ENCODE results near the gene MAB21L4. TPM values are rescaled to one million over a fixed set of nuclear protein-coding genes. Genes with fewer than 3 reads are reported as not detected.
A peak's percentile ranks its signal among the peaks of the same experiment; 100 is the strongest.

The MAB21L4 gene
- polyA plus RNA-seq, 3 donors from 2014 or later, result not detected

- Mint-ChIP-seq H3K27ac (no peak within 1 kb of the TSS), H3K36me3 (no peaks in the 10 kb centered on the region), H3K27me3 (ENCODE audit: low read depth in 3 of 3) (peaks cover 2 to 6% (median 5%) of the 10 kb centered on the region in 3 donors)
Observed at GRCh38 chr2:240868286-240869108, 27.5 kb downstream of the MAB21L4 start, which contains the start of gene AGXT. Gene AGXT (plus strand): TSS chr2:240868824. CDS start chr2:240868866, 42 bp downstream.

GRCh38 chr2:240865391-240865790 lies 30.6 kb downstream of the MAB21L4 start:
- H3K27me3 Mint-ChIP-seq (ENCODE audit: low read depth in 3 of 3), result peaks cover 2 to 6% (median 5%) of the 10 kb centered on the region in 3 donors
- peaks cover 0 to 13% of the 10 kb centered on the region in 2 donors for H3K4me1 Mint-ChIP-seq
- no peaks in the 10 kb centered on the region for H3K9me3 Mint-ChIP-seq
- DNase-seq, result no peak
- H3K36me3 Mint-ChIP-seq, result no peaks in the 10 kb centered on the region
- H3K27ac Mint-ChIP-seq, result no peak overlapping the region
- H3K4me3 Mint-ChIP-seq, result peak overlapping the region in 1 of 5 donors; percentile 19

More at GRCh38 chr2:240868286-240869108, 27.5 kb downstream of the MAB21L4 start, which contains the start of gene AGXT:
- H3K4me3 Mint-ChIP-seq, result no peak within 1 kb of the TSS
- no peaks in the 10 kb centered on the region for H3K9me3 Mint-ChIP-seq
- no peak for DNase-seq
- H3K4me1 Mint-ChIP-seq, result peaks cover 0 to 13% of the 10 kb centered on the region in 2 donors

DNA sequence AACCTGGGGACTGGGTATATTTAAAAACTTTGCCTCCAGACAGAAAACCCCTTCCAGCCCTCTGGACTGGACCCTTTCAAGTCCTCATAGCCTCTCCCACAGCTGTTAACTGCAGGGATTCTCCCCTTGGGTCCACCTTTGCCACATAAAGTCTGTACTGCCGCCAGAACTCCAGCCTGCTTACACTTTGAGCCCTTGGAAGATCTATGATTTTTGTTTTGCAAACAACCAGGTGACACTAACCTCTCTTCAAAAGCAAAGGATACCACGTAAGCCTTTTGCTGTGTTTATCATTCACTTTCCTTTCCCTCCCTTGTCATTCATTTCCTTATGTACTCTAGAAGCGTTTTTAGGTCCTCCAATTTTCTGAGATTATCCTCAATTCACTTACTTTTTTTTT lies 31.5 kb downstream of the MAB21L4 start:
- Mint-ChIP-seq H3K36me3 (no peaks in the 10 kb centered on the region), H3K4me1 (peaks cover 0 to 13% of the 10 kb centered on the region in 2 donors), H3K9me3 (no peaks in the 10 kb centered on the region), H3K27ac (no peak overlapping the region), H3K27me3 (ENCODE audit: low read depth in 3 of 3) (peaks cover 2 to 6% (median 5%) of the 10 kb centered on the region in 3 donors), H3K4me3 (no peak overlapping the region)
- DNase-seq, result no peak

- DNase-seq, result no peak
- no peaks in the 10 kb centered on the region for H3K36me3 Mint-ChIP-seq
- H3K27me3 Mint-ChIP-seq (ENCODE audit: low read depth in 3 of 3), result peaks cover 0 to 6% (median 5%) of the 10 kb centered on the region in 3 donors
- no peaks in the 10 kb centered on the region for H3K9me3 Mint-ChIP-seq
- H3K4me3 Mint-ChIP-seq, result no peak overlapping the region
- peaks cover 0 to 13% of the 10 kb centered on the region in 2 donors for H3K4me1 Mint-ChIP-seq
- no peak overlapping the region for H3K27ac Mint-ChIP-seq
Observed at GRCh38 chr2:240861547-240861946, 34.4 kb downstream of the MAB21L4 start.

DNA sequence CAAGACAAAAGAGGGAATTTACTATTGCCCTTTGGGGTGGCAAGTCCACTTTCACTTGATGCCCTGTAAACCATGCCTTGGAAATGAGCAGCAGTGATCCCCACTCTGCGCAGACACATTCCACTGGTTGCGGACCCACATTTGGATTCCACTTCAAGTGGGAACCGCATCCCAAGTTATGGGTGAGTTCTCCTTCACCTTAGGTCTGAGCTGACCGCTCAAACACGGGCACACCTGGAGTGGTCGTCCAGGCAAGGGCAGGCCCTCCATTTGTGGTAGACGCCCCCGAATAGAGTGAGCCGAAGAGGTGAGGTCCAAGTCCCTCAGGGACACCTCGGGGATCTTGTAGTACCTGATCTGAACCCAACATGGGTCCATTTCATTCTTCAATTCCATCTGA lies 37.1 kb downstream of the MAB21L4 start:
- DNase-seq, result no peak
- no peaks in the 10 kb centered on the region for H3K4me1 Mint-ChIP-seq
- H3K4me3 Mint-ChIP-seq, result no peak overlapping the region
- H3K9me3 Mint-ChIP-seq, result peaks cover 0 to 6% (median 1%) of the 10 kb centered on the region in 6 donors
- peaks cover 0 to 4% (median 0%) of the 10 kb centered on the region in 3 donors for H3K36me3 Mint-ChIP-seq
- H3K27me3 Mint-ChIP-seq (ENCODE audit: low read depth in 3 of 3), result peaks cover 0 to 2% (median 0%) of the 10 kb centered on the region in 3 donors
- no peak overlapping the region for H3K27ac Mint-ChIP-seq

- Mint-ChIP-seq H3K9me3 (peaks cover 0 to 6% (median 1%) of the 10 kb centered on the region in 6 donors), H3K4me3 (no peak overlapping the region), H3K4me1 (no peaks in the 10 kb centered on the region), H3K27me3 (ENCODE audit: low read depth in 3 of 3) (peaks cover 0 to 2% (median 0%) of the 10 kb centered on the region in 3 donors), H3K36me3 (peaks cover 0 to 4% (median 0%) of the 10 kb centered on the region in 3 donors), H3K27ac (no peak overlapping the region)
- no peak for DNase-seq
Observed at GRCh38 chr2:240858321-240858720, 37.6 kb downstream of the MAB21L4 start.

DNA sequence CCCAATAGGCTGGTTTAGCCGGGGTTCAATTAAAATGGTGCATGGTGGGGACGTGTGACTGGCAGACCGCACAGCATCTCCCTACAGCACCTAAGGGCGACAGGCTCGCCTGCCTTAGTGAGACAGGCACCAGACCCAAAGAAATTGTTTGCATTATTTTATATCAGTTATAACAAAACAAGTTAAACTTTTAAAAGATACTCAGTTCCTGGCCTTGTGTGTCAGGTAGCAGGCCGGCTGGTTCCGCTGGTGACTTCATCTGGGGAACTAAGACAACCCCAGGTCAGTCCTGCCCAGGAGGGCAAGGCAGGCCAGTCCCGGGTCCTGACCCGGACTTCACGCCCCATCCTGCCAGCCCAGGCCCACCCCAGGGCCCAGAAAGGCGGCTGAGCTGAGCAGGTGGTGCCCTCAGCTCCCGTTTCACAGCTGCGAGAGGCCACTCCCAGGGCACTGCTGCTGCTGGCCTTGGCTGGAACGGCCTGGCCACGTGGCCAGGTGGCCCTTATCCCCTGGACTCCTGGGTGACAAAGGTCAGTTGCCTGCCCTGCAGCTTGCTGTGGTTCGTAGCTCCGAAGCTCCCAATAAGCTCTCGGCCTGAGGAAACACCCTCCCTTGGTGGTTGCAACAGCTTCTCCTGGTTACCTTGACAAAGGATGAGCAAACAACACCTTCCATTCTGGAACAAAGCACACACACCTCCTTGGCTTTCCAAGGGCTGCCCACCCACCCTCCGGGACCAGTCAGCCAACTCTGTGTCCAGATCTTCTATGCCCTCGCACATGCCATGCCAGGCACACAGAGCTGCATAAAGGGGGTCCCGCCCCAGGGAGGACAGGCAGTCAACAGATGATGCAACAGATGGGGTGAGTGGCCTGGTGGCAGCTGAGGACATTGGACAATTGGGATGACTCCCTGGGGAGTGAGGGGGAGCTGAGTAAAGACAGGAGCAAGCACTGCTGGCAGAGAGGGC lies 38.6 kb downstream of the MAB21L4 start:
- Mint-ChIP-seq H3K4me3 (no peak overlapping the region), H3K4me1 (no peaks in the 10 kb centered on the region), H3K27ac (no peak overlapping the region), H3K9me3 (peaks cover 0 to 6% (median 1%) of the 10 kb centered on the region in 6 donors), H3K27me3 (ENCODE audit: low read depth in 3 of 3) (peaks cover 0 to 2% (median 0%) of the 10 kb centered on the region in 3 donors), H3K36me3 (peaks cover 0 to 4% (median 0%) of the 10 kb centered on the region in 3 donors)
- no peak for DNase-seq

DNA sequence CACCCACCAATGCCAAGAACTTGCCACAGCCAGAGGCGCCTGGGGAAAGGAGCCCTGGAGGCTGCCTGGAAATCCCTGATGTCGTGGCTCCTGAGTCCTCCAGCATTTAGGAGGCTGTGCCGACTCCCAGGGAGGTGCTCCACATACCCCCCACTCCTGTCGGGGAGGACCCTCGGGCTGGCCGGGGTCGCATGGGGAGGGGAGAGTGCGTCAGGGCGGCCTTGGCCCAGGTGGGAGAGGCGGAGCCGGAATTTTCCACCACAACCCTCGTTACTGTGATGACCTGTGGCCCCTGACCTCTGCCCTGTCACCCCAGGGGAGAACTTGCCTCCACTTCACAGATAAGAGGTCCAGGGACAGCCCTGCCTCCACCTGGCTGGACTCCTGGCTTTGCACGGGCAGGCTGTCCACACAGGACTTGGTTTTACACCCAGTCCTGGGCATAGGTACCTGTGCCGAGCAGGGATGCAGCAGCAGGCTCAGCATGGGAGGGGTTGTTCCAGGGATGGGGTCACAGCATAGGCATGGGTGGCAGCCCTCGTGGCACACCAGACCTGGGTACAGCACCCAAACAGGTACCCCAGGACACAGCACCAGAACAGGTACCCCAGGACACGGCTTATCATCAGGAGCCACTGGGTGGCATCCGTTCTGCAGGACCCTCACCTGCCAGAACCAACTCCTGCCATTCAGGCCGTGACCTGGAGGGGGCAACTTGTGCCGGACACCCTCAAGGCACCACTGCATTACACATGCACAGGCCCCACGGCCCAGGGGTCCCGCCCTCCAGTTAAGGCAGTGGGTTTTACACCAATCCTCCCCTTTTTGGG lies 39.6 kb downstream of the MAB21L4 start:
- H3K27me3 Mint-ChIP-seq (ENCODE audit: low read depth in 3 of 3), result peaks cover 0 to 2% (median 0%) of the 10 kb centered on the region in 3 donors
- no peak for DNase-seq
- peaks cover 0 to 4% (median 0%) of the 10 kb centered on the region in 3 donors for H3K36me3 Mint-ChIP-seq
- no peak overlapping the region for H3K27ac Mint-ChIP-seq
- H3K4me1 Mint-ChIP-seq, result no peaks in the 10 kb centered on the region
- peaks cover 0 to 6% (median 1%) of the 10 kb centered on the region in 6 donors for H3K9me3 Mint-ChIP-seq
- H3K4me3 Mint-ChIP-seq, result no peak overlapping the region

DNA sequence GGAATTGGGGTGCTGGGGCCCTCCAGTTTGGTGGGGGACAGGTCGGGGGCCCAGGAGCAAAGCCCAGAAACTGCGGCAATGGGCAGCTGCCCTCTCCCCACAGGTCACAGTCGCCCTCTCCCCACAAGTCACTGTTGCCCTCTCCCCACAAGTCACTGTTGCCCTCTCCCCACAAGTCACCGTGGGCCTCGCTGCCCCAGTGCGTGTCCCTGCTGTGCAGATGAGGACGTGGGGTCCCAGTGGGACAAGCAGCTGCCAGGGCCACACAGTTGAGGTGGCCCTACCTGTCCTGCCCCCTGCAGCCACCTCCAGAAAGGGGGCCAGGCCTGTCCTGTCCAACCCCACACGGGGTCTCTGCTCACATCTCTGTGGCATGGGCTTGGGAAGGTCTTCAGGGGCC lies 40.3 kb downstream of the MAB21L4 start:
- peaks cover 0 to 2% (median 0%) of the 10 kb centered on the region in 3 donors for H3K27me3 Mint-ChIP-seq (ENCODE audit: low read depth in 3 of 3)
- no peak overlapping the region for H3K4me3 Mint-ChIP-seq

GRCh38 chr2:240852671-240853314 lies 43.2 kb downstream of the MAB21L4 start:
- H3K27me3 Mint-ChIP-seq (ENCODE audit: low read depth in 3 of 3), result peaks cover 0 to 4% (median 0%) of the 10 kb centered on the region in 3 donors
- H3K4me3 Mint-ChIP-seq, result no peak overlapping the region
- DNase-seq, result no peak
- peaks cover 0 to 6% (median 1%) of the 10 kb centered on the region in 6 donors for H3K9me3 Mint-ChIP-seq
- no peak overlapping the region for H3K27ac Mint-ChIP-seq
- H3K4me1 Mint-ChIP-seq, result no peaks in the 10 kb centered on the region
- H3K36me3 Mint-ChIP-seq, result peaks cover 0 to 4% (median 0%) of the 10 kb centered on the region in 3 donors

More for the DNA sequence above, 40.3 kb downstream of the MAB21L4 start:
- Mint-ChIP-seq H3K4me1 (no peaks in the 10 kb centered on the region), H3K9me3 (peaks cover 0 to 6% (median 1%) of the 10 kb centered on the region in 6 donors), H3K36me3 (peaks cover 0 to 4% (median 0%) of the 10 kb centered on the region in 3 donors), H3K27ac (no peak overlapping the region)
- DNase-seq, result no peak

DNA sequence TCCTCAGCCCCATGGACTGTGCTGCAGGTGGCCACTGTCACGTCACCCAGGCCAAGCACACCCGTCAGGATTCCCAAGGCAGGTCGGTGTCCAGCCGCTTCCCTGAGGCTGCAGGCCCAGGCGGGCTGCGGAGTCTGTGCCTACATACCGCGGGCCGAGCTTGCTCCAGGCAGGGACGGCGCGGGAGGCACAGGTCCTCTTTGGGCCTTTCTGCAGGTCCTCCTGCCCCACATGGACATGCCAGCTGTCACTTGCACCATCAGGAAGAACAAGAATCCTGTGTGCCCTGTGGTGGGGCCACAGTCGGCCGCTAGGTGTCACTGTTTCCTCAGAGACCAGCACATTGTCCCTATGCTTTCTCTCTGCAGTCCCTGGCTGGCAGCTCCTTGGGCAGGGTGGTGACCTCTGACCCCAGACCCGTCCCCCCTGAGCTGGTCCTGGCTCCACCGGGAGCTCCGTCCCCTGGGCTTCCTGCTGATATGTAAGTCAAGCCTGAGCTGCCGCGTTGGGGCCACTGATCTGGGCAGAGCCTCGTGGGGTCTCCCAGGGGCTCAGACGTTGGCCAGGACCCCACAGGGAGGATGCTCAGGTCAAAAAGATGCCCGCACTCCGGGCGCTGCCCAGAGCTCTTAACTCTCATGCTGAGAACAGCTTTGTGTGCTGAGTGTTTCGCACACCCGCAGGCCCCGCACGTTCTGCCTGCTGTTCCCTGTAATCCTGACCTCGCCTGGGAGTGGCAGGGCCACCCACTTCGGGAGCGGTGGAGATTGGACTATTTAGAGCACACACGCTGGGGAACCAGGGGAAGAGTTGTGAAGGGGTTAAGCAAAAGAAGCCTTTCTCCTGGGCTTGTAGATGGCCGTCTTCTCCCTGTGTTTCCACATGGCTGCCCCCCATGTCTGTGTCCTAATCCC lies 44.6 kb downstream of the MAB21L4 start:
- Mint-ChIP-seq H3K36me3 (peaks cover 0 to 4% (median 0%) of the 10 kb centered on the region in 3 donors), H3K4me1 (no peaks in the 10 kb centered on the region), H3K9me3 (peaks cover 0 to 6% (median 1%) of the 10 kb centered on the region in 6 donors), H3K27me3 (ENCODE audit: low read depth in 3 of 3) (peaks cover 0 to 3% (median 2%) of the 10 kb centered on the region in 3 donors), H3K4me3 (no peak overlapping the region), H3K27ac (no peak overlapping the region)
- DNase-seq, result peak; percentile 53 to 67 (median 59)

DNA sequence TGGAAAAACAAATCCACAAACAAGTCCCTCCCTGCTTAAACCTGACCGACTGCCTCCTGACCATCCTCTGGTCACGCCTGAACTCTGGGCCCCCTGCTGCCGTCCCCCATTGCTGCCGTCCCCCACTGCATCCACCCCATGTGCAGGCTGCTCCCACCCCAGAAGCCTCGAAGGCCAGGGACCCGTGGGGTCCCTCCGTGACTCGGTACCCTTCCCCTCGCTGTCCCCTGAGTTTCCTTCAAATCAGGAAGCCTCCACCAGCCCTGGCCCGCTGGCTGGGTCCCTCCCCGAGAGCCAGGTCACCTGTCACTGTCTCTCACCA lies 45.2 kb downstream of the MAB21L4 start:
- DNase-seq, result no peak
- Mint-ChIP-seq H3K27ac (no peak overlapping the region), H3K36me3 (peaks cover 0 to 4% (median 0%) of the 10 kb centered on the region in 3 donors), H3K27me3 (ENCODE audit: low read depth in 3 of 3) (peaks cover 0 to 3% (median 2%) of the 10 kb centered on the region in 3 donors), H3K4me1 (no peaks in the 10 kb centered on the region), H3K4me3 (no peak overlapping the region), H3K9me3 (peaks cover 0 to 6% (median 1%) of the 10 kb centered on the region in 6 donors)
